K562 (cell line): ENCODE data around the gene HYAL1.

Experiments used
- CHD4 ChIP-seq: fragments of 200-600 bp; sonication (generic); IDR thresholded peaks from 3 replicates; pipeline ENCODE4 v1.6.1; 2012; ENCODE audit warnings: low read depth, mild to moderate bottlenecking, mixed read lengths, low read length, inconsistent platforms; ENCODE audit not compliant: insufficient read depth, insufficient replicate concordance, poor library complexity, severe bottlenecking
- CTCF ChIP-seq, 3 experiments: IDR thresholded peaks in 2 of 3; conservative IDR thresholded peaks in 1 of 3; 2 replicates each; pipeline ENCODE4 v1.5.1; 2011 to 2012; ENCODE audit warnings: low read length in 3 of 3, mild to moderate bottlenecking in 3 of 3, control low read depth in 2 of 3, improper control_type of control experiment in 1 of 3, inconsistent platforms in 1 of 3, low read depth in 1 of 3, mixed read lengths in 1 of 3, moderate library complexity in 1 of 3; ENCODE audit not compliant: insufficient read depth in 2 of 3
- DLX4 ChIP-seq: fragments of 250-450 bp; sonication (Bioruptor Pico); IDR thresholded peaks from 2 replicates; pipeline ENCODE4 v1.6.1; 2021; ENCODE audit warnings: mild to moderate bottlenecking
- ESRRA ChIP-seq: fragments of 450-650 bp; IDR thresholded peaks from 2 replicates; pipeline ENCODE4 v1.6.1; 2014; ENCODE audit warnings: low read depth, mild to moderate bottlenecking, moderate library complexity, borderline replicate concordance
- NFYB ChIP-seq: IDR thresholded peaks from 2 replicates; pipeline ENCODE4 v1.6.1; 2011; ENCODE audit warnings: mild to moderate bottlenecking, moderate library complexity; ENCODE audit not compliant: insufficient read length; ENCODE audit errors: extremely low read depth
- NKRF ChIP-seq: fragments of 450-650 bp; IDR thresholded peaks from 2 replicates; pipeline ENCODE4 v1.6.1; 2016; ENCODE audit warnings: borderline replicate concordance
- TEAD2 ChIP-seq: fragments of 450-650 bp; IDR thresholded peaks from 2 replicates; pipeline ENCODE4 v1.6.1; 2016; ENCODE audit warnings: missing genetic modification characterization, control low read depth, missing compliant biosample characterization
- ZFX ChIP-seq: sonication (generic); formaldehyde crosslinking; IDR thresholded peaks from 2 replicates; pipeline ENCODE4 v1.8.0; 2022; ENCODE audit warnings: mild to moderate bottlenecking, missing genetic modification reagents, moderate library complexity
- ZNF133 ChIP-seq: fragments of 250-450 bp; sonication (Bioruptor Pico); IDR thresholded peaks from 2 replicates; pipeline ENCODE4 v1.4.0; 2020; ENCODE audit warnings: mild to moderate bottlenecking
- ZNF146 ChIP-seq: IDR thresholded peaks from one replicate; pipeline ENCODE4 v1.6.1; 2018; ENCODE audit warnings: missing compliant biosample characterization; ENCODE audit not compliant: unreplicated experiment

- TF ChIP-seq NKRF: no peak
- TF ChIP-seq CHD4: no peak
- TF ChIP-seq ESRRA: no peak
- no peak for TF ChIP-seq CTCF (IDR thresholded peaks at IDR 0.05 in 2 of 3, conservative IDR thresholded peaks at IDR 0.05 in 1 of 3; ENCODE audit: insufficient read depth in 2 of 3, low read depth in 1 of 3, low read length in 3 of 3)
- no peak for TF ChIP-seq ZNF133 (CRISPR knock-in tag)
- no peak for TF ChIP-seq ZFX (CRISPR knock-in tag)
- TF ChIP-seq DLX4: no peak
- TF ChIP-seq ZNF146: no peak
- TF ChIP-seq TEAD2: no peak
- no peak for TF ChIP-seq NFYB
Measured at GRCh38 chr3:50258979-50259378, 44.4 kb downstream of the HYAL1 start.
